IMR-90 (cell line): Measurements from ENCODE around the gene SLC39A2.

Experiments used
- CEBPB ChIP-seq: IDR thresholded peaks from 2 replicates; pipeline ENCODE4 v1.6.1; 2012; ENCODE audit warnings: low read depth, low read length, improper control_type of control experiment
- CHD1 ChIP-seq: IDR thresholded peaks from 2 replicates; pipeline ENCODE4 v1.6.1; 2012; ENCODE audit warnings: low read depth, low read length, improper control_type of control experiment
- POLR2A ChIP-seq: IDR thresholded peaks from 2 replicates; pipeline ENCODE4 v1.6.1; 2012; ENCODE audit warnings: mild to moderate bottlenecking, low read depth, low read length
- RCOR1 ChIP-seq: IDR thresholded peaks from 2 replicates; pipeline ENCODE4 v1.6.1; 2012; ENCODE audit warnings: mild to moderate bottlenecking, low read length, improper control_type of control experiment; ENCODE audit not compliant: insufficient replicate concordance
- RFX5 ChIP-seq: IDR thresholded peaks from 2 replicates; pipeline ENCODE4 v1.8.0; 2012; ENCODE audit warnings: low read depth, mild to moderate bottlenecking, low read length, moderate library complexity
- TF ChIP-seq, protein P1 (sequence below): conservative IDR thresholded peaks from 2 replicates; pipeline ENCODE4 v1.5.1; 2012; ENCODE audit warnings: mild to moderate bottlenecking, low read depth, low read length, improper control_type of control experiment
- TF ChIP-seq, protein P2 (sequence below): fragments of 150-350 bp; IDR thresholded peaks from 2 replicates; pipeline ENCODE4 v1.6.1; 2017; ENCODE audit warnings: mild to moderate bottlenecking, antibody characterized with exemption, low read length, low read depth

DNA sequence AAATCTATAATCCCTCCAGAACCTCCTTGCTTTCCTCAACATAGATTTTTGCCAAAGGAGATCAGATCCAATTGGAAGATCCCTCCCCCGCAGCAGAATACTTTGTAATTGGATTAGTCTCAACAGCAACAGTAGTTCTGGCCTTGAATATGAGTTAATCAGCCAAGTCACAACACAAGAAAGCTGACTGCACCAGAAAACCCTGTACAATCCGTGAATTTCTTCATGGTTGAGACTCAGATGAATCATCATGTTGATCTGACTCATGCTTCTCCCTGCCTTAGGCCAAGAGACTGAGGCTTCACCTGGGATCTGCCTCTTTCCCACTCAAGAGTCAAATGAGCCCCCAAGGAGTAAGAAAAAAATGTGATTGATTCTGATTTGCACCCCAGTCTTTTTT is 12.3 kb upstream of the SLC39A2 start:
- TF ChIP-seq, protein P1, sequence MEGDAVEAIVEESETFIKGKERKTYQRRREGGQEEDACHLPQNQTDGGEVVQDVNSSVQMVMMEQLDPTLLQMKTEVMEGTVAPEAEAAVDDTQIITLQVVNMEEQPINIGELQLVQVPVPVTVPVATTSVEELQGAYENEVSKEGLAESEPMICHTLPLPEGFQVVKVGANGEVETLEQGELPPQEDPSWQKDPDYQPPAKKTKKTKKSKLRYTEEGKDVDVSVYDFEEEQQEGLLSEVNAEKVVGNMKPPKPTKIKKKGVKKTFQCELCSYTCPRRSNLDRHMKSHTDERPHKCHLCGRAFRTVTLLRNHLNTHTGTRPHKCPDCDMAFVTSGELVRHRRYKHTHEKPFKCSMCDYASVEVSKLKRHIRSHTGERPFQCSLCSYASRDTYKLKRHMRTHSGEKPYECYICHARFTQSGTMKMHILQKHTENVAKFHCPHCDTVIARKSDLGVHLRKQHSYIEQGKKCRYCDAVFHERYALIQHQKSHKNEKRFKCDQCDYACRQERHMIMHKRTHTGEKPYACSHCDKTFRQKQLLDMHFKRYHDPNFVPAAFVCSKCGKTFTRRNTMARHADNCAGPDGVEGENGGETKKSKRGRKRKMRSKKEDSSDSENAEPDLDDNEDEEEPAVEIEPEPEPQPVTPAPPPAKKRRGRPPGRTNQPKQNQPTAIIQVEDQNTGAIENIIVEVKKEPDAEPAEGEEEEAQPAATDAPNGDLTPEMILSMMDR = no peak
- TF ChIP-seq CHD1 (no peak), POLR2A (no peak), CEBPB (peak; percentile 68; the same call in 1 of the 2 replicates), RCOR1 (no peak), RFX5 (no peak)
- TF ChIP-seq, protein P2, sequence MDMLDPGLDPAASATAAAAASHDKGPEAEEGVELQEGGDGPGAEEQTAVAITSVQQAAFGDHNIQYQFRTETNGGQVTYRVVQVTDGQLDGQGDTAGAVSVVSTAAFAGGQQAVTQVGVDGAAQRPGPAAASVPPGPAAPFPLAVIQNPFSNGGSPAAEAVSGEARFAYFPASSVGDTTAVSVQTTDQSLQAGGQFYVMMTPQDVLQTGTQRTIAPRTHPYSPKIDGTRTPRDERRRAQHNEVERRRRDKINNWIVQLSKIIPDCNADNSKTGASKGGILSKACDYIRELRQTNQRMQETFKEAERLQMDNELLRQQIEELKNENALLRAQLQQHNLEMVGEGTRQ = no peak
